HEK293 (cell line): Measurements from ENCODE around the gene MEGF9.

Source experiments
- EGR2 ChIP-seq: fragments of 450-650 bp; formaldehyde crosslinking; IDR thresholded peaks from 2 replicates; pipeline ENCODE4 v1.5.1; 2016; ENCODE audit warnings: low read depth, missing biosample characterization, missing genetic modification characterization
- HOXD13 ChIP-seq: sonication (generic); formaldehyde crosslinking; IDR thresholded peaks from 2 replicates; pipeline ENCODE4 v1.8.0; 2022; ENCODE audit warnings: missing genetic modification reagents, borderline replicate concordance
- KLF10 ChIP-seq: fragments of 450-650 bp; IDR thresholded peaks from 2 replicates; pipeline ENCODE4 v1.5.1; 2018; ENCODE audit warnings: missing biosample characterization, mild to moderate bottlenecking, missing genetic modification characterization
- KLF8 ChIP-seq: fragments of 450-650 bp; formaldehyde crosslinking; IDR thresholded peaks from 2 replicates; pipeline ENCODE4 v1.5.1; 2016; ENCODE audit warnings: missing biosample characterization, missing genetic modification characterization
- RBAK ChIP-seq: fragments of 450-650 bp; formaldehyde crosslinking; IDR thresholded peaks from 2 replicates; pipeline ENCODE4 v1.5.1; 2016; ENCODE audit warnings: missing biosample characterization, missing genetic modification characterization
- SP3 ChIP-seq: fragments of 450-650 bp; formaldehyde crosslinking; IDR thresholded peaks from 2 replicates; pipeline ENCODE4 v1.5.1; 2016; ENCODE audit warnings: missing biosample characterization, missing genetic modification characterization
- SP7 ChIP-seq: fragments of 450-650 bp; formaldehyde crosslinking; IDR thresholded peaks from 2 replicates; pipeline ENCODE4 v1.5.1; 2016; ENCODE audit warnings: missing biosample characterization, missing genetic modification characterization
- YY1 ChIP-seq: fragments of 450-650 bp; formaldehyde crosslinking; IDR thresholded peaks from 2 replicates; pipeline ENCODE4 v1.5.1; 2018; ENCODE audit warnings: missing biosample characterization, missing genetic modification characterization
- ZBTB20 ChIP-seq: fragments of 450-650 bp; formaldehyde crosslinking; IDR thresholded peaks from 2 replicates; pipeline ENCODE4 v1.5.1; 2016; ENCODE audit warnings: missing biosample characterization, missing genetic modification characterization
- ZFHX2 ChIP-seq: fragments of 450-650 bp; formaldehyde crosslinking; conservative IDR thresholded peaks from 2 replicates; pipeline ENCODE4 v1.5.1; 2016; ENCODE audit warnings: missing biosample characterization, missing genetic modification characterization
- ZFP69B ChIP-seq: fragments of 450-650 bp; formaldehyde crosslinking; IDR thresholded peaks from 2 replicates; pipeline ENCODE4 v1.5.1; 2016; ENCODE audit warnings: missing biosample characterization, missing genetic modification characterization
- ZNF138 ChIP-seq: fragments of 450-650 bp; formaldehyde crosslinking; IDR thresholded peaks from 2 replicates; pipeline ENCODE4 v1.5.1; 2016; ENCODE audit warnings: missing biosample characterization, missing genetic modification characterization, borderline replicate concordance
- ZNF155 ChIP-seq: fragments of 450-650 bp; formaldehyde crosslinking; IDR thresholded peaks from 2 replicates; pipeline ENCODE4 v1.5.1; 2016; ENCODE audit warnings: missing biosample characterization, missing genetic modification characterization
- ZNF169 ChIP-seq: fragments of 450-650 bp; formaldehyde crosslinking; IDR thresholded peaks from 2 replicates; pipeline ENCODE4 v1.5.1; 2016; ENCODE audit warnings: missing biosample characterization, missing genetic modification characterization
- ZNF175 ChIP-seq: fragments of 450-650 bp; formaldehyde crosslinking; IDR thresholded peaks from 2 replicates; pipeline ENCODE4 v1.5.1; 2016; ENCODE audit warnings: missing biosample characterization, missing genetic modification characterization
- ZNF202 ChIP-seq: fragments of 450-650 bp; formaldehyde crosslinking; IDR thresholded peaks from 2 replicates; pipeline ENCODE4 v1.5.1; 2016; ENCODE audit warnings: missing biosample characterization, missing genetic modification characterization, borderline replicate concordance
- ZNF211 ChIP-seq: fragments of 450-650 bp; formaldehyde crosslinking; IDR thresholded peaks from 2 replicates; pipeline ENCODE4 v1.5.1; 2016; ENCODE audit warnings: low read depth, missing biosample characterization, missing genetic modification characterization
- ZNF221 ChIP-seq: fragments of 450-650 bp; formaldehyde crosslinking; IDR thresholded peaks from 2 replicates; pipeline ENCODE4 v1.5.1; 2017; ENCODE audit warnings: missing biosample characterization, missing genetic modification characterization, borderline replicate concordance
- ZNF426 ChIP-seq: fragments of 450-650 bp; formaldehyde crosslinking; IDR thresholded peaks from 2 replicates; pipeline ENCODE4 v1.5.1; 2017; ENCODE audit warnings: missing biosample characterization, missing genetic modification characterization, mild to moderate bottlenecking, inconsistent platforms, moderate library complexity
- ZNF501 ChIP-seq: fragments of 450-650 bp; formaldehyde crosslinking; IDR thresholded peaks from 2 replicates; pipeline ENCODE4 v1.5.1; 2016; ENCODE audit warnings: missing biosample characterization, missing genetic modification characterization
- ZNF530 ChIP-seq: fragments of 450-650 bp; formaldehyde crosslinking; IDR thresholded peaks from 2 replicates; pipeline ENCODE4 v1.5.1; 2016; ENCODE audit warnings: low read depth, missing biosample characterization, missing genetic modification characterization
- ZNF555 ChIP-seq: fragments of 450-650 bp; formaldehyde crosslinking; conservative IDR thresholded peaks from 2 replicates; pipeline ENCODE4 v1.5.1; 2017; ENCODE audit warnings: missing biosample characterization, mild to moderate bottlenecking, missing genetic modification characterization, inconsistent platforms
- ZNF561 ChIP-seq: fragments of 450-650 bp; IDR thresholded peaks from 2 replicates; pipeline ENCODE4 v1.5.1; 2018; ENCODE audit warnings: missing biosample characterization, missing genetic modification characterization, borderline replicate concordance
- ZNF600 ChIP-seq: fragments of 450-650 bp; formaldehyde crosslinking; IDR thresholded peaks from 2 replicates; pipeline ENCODE4 v1.5.1; 2016; ENCODE audit warnings: missing biosample characterization, missing genetic modification characterization
- ZNF654 ChIP-seq: fragments of 450-650 bp; formaldehyde crosslinking; IDR thresholded peaks from 2 replicates; pipeline ENCODE4 v1.5.1; 2016; ENCODE audit warnings: low read depth, missing biosample characterization, missing genetic modification characterization
- ZNF660 ChIP-seq: fragments of 450-650 bp; IDR thresholded peaks from 2 replicates; pipeline ENCODE4 v1.5.1; 2018; ENCODE audit warnings: missing biosample characterization, mild to moderate bottlenecking, missing genetic modification characterization
- ZNF701 ChIP-seq: fragments of 450-650 bp; formaldehyde crosslinking; IDR thresholded peaks from 2 replicates; pipeline ENCODE4 v1.5.1; 2016; ENCODE audit warnings: missing biosample characterization, missing genetic modification characterization
- ZNF747 ChIP-seq: fragments of 450-650 bp; formaldehyde crosslinking; IDR thresholded peaks from 2 replicates; pipeline ENCODE4 v1.5.1; 2016; ENCODE audit warnings: missing biosample characterization, missing genetic modification characterization
- ZNF776 ChIP-seq: fragments of 450-650 bp; formaldehyde crosslinking; IDR thresholded peaks from 2 replicates; pipeline ENCODE4 v1.5.0; 2017; ENCODE audit warnings: missing biosample characterization, missing genetic modification characterization, borderline replicate concordance
- ZNF777 ChIP-seq: fragments of 450-650 bp; formaldehyde crosslinking; IDR thresholded peaks from 2 replicates; pipeline ENCODE4 v1.5.1; 2017; ENCODE audit warnings: missing biosample characterization, missing genetic modification characterization, borderline replicate concordance
- ZSCAN30 ChIP-seq: fragments of 450-650 bp; IDR thresholded peaks from 2 replicates; pipeline ENCODE4 v1.5.1; 2018; ENCODE audit warnings: missing biosample characterization, mild to moderate bottlenecking, missing genetic modification characterization, moderate library complexity
- TF ChIP-seq, protein P1 (sequence below): fragments of 450-650 bp; formaldehyde crosslinking; conservative IDR thresholded peaks from 2 replicates; pipeline ENCODE4 v1.5.1; 2016; ENCODE audit warnings: low read depth, missing biosample characterization, missing genetic modification characterization
- TF ChIP-seq, protein P2 (sequence below): fragments of 450-650 bp; formaldehyde crosslinking; IDR thresholded peaks from 2 replicates; pipeline ENCODE4 v1.5.1; 2016; ENCODE audit warnings: missing biosample characterization, missing genetic modification characterization
- TF ChIP-seq, protein P3 (sequence below): fragments of 450-650 bp; formaldehyde crosslinking; IDR thresholded peaks from 2 replicates; pipeline ENCODE4 v1.5.1; 2017; ENCODE audit warnings: missing biosample characterization, missing genetic modification characterization

MEGF9 gene

DNA sequence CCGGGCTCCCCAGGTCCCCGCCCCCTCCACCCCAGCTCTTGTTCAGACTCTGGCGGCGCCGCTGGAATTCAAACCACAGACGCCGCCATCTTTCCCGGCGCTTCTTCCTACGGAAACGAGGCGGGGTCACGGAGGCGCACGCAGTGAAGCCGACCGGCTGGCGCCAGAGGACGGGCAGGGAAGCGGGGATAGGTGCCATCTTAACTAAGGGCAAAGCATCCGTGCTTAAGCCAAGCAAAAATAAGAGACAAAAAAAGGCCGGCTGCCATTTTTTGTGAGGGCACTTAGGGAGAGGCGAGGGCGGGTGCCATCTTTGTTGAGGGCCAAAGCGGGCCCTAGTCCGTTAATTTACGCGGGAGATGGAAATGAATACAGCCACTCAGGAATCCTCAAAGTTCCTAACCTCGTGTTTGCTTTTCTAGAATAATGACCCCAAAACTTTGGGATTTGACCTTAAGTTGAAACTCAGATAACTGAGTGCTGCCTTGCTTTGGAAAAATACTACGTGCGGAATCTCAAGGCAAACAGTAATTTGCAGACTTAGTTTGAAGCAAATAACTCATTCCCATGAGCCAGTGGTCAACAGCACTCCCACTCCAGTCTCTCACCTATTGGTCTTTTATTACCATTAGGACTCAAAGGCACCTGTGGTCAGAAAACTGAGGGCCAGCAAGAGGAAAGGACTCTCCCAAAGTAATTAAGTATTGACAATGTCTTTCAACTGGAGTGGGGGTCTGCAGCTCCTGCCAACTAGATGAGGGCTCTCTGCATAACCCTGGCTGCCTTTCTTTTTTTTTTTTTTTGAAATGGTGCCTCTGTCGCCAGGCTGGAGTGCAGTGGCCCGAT, 134.0 kb downstream of the MEGF9 start, which contains the start of gene CDK5RAP2 (continued):
- TF ChIP-seq ZNF426 = no peak
- TF ChIP-seq ZNF701 (tag by site-specific recombination) = no peak
- no peak for TF ChIP-seq ZNF777
- TF ChIP-seq, protein P1, sequence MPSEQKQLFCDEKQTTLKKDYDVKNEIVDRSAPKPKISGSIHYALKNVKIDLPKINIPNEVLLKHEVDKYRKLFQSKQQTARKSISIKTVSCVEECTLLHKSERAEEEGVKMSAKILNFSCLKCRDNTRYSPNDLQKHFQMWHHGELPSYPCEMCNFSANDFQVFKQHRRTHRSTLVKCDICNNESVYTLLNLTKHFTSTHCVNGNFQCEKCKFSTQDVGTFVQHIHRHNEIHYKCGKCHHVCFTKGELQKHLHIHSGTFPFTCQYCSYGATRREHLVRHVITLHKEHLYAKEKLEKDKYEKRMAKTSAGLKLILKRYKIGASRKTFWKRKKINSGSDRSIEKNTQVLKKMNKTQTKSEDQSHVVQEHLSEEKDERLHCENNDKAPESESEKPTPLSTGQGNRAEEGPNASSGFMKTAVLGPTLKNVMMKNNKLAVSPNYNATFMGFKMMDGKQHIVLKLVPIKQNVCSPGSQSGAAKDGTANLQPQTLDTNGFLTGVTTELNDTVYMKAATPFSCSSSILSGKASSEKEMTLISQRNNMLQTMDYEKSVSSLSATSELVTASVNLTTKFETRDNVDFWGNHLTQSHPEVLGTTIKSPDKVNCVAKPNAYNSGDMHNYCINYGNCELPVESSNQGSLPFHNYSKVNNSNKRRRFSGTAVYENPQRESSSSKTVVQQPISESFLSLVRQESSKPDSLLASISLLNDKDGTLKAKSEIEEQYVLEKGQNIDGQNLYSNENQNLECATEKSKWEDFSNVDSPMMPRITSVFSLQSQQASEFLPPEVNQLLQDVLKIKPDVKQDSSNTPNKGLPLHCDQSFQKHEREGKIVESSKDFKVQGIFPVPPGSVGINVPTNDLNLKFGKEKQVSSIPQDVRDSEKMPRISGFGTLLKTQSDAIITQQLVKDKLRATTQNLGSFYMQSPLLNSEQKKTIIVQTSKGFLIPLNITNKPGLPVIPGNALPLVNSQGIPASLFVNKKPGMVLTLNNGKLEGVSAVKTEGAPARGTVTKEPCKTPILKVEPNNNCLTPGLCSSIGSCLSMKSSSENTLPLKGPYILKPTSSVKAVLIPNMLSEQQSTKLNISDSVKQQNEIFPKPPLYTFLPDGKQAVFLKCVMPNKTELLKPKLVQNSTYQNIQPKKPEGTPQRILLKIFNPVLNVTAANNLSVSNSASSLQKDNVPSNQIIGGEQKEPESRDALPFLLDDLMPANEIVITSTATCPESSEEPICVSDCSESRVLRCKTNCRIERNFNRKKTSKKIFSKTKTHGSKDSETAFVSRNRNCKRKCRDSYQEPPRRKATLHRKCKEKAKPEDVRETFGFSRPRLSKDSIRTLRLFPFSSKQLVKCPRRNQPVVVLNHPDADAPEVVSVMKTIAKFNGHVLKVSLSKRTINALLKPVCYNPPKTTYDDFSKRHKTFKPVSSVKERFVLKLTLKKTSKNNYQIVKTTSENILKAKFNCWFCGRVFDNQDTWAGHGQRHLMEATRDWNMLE (tag by site-specific recombination) = peak; percentile 85; the same call in 1 of the 2 replicates
- TF ChIP-seq ZNF660 (tag by site-specific recombination) = peak; percentile 65; the same call in 1 of the 2 replicates
- TF ChIP-seq ZNF211 = no peak
- TF ChIP-seq ZNF221 (tag by site-specific recombination) = no peak
- TF ChIP-seq ZFP69B (tag by site-specific recombination) = 0 out of 2 replicates have a peak, but pooled peaks have one; percentile 15
- TF ChIP-seq ZNF530 (tag by site-specific recombination) = no peak
- TF ChIP-seq ZNF776 (tag by site-specific recombination) = no peak
- peak; percentile 28; the same call in 1 of the 2 replicates for TF ChIP-seq KLF10 (tag by site-specific recombination)
- TF ChIP-seq ZSCAN30 = 0 out of 2 replicates have a peak, but pooled peaks have one; percentile 54
- peak; percentile 67 for TF ChIP-seq KLF8 (tag by site-specific recombination)
- no peak for TF ChIP-seq ZNF747
- TF ChIP-seq RBAK (tag by site-specific recombination) = no peak
- TF ChIP-seq ZNF654 (tag by site-specific recombination) = no peak
- no peak for TF ChIP-seq ZNF600 (tag by site-specific recombination)
- TF ChIP-seq ZNF555 (tag by site-specific recombination) = no peak
- TF ChIP-seq EGR2 = peak; percentile 30; the same call in 1 of the 2 replicates
- TF ChIP-seq ZNF169 (tag by site-specific recombination) = no peak
- TF ChIP-seq, protein P2, sequence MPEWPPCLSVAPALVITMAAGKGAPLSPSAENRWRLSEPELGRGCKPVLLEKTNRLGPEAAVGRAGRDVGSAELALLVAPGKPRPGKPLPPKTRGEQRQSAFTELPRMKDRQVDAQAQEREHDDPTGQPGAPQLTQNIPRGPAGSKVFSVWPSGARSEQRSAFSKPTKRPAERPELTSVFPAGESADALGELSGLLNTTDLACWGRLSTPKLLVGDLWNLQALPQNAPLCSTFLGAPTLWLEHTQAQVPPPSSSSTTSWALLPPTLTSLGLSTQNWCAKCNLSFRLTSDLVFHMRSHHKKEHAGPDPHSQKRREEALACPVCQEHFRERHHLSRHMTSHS (tag by site-specific recombination) = no peak
- TF ChIP-seq SP3 (tag by site-specific recombination) = peak; percentile 90
- TF ChIP-seq ZNF175 (tag by site-specific recombination) = no peak
- peak; percentile 95; the same call in 1 of the 2 replicates for TF ChIP-seq ZNF561 (tag by site-specific recombination)
- TF ChIP-seq ZNF501 = no peak
- TF ChIP-seq ZNF155 = no peak
- TF ChIP-seq ZBTB20 (tag by site-specific recombination) = no peak
- TF ChIP-seq YY1 (tag by site-specific recombination) = peak; percentile 99
- TF ChIP-seq HOXD13 (CRISPR knock-in tag) = peak; percentile 81; the same call in 1 of the 2 replicates
- TF ChIP-seq SP7 (tag by site-specific recombination) = peak; percentile 34; the same call in 1 of the 2 replicates
- no peak for TF ChIP-seq ZNF202 (tag by site-specific recombination)
- no peak for TF ChIP-seq ZNF138 (tag by site-specific recombination)
- TF ChIP-seq ZFHX2 = peak; percentile 60; the same call in 1 of the 2 replicates
- TF ChIP-seq, protein P3, sequence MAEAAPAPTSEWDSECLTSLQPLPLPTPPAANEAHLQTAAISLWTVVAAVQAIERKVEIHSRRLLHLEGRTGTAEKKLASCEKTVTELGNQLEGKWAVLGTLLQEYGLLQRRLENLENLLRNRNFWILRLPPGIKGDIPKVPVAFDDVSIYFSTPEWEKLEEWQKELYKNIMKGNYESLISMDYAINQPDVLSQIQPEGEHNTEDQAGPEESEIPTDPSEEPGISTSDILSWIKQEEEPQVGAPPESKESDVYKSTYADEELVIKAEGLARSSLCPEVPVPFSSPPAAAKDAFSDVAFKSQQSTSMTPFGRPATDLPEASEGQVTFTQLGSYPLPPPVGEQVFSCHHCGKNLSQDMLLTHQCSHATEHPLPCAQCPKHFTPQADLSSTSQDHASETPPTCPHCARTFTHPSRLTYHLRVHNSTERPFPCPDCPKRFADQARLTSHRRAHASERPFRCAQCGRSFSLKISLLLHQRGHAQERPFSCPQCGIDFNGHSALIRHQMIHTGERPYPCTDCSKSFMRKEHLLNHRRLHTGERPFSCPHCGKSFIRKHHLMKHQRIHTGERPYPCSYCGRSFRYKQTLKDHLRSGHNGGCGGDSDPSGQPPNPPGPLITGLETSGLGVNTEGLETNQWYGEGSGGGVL (tag by site-specific recombination) = 0 out of 2 replicates have a peak, but pooled peaks have one; percentile 4
